ENCODE data around the gene TM9SF2. TPM values are rescaled to one million over a fixed set of nuclear protein-coding genes. Genes with fewer than 3 reads are reported as not detected.
A peak's percentile ranks its signal among the peaks of the same experiment; 100 is the strongest.

Gene TM9SF2
- total RNA-seq, 1 experiment from 2014 or later, result 84.0 TPM

- peak; percentile 98 for DNase-seq (ENCODE audit: low spot score)
- H3K36me3 Mint-ChIP-seq, result peaks cover 27% of the 10 kb centered on the region
- TF ChIP-seq RORB (CRISPR knock-in tag; IDR thresholded peaks at IDR 0.05) (no peak), FOXP4 (CRISPR knock-in tag; IDR thresholded peaks at IDR 0.05) (no peak), TCF7 (CRISPR knock-in tag; IDR thresholded peaks at IDR 0.05; ENCODE audit: low read depth) (no peak), EMX1 (CRISPR knock-in tag; IDR thresholded peaks at IDR 0.05) (0 out of 2 replicates have a peak, but pooled peaks have one; percentile 11), ARID4B (CRISPR knock-in tag; IDR thresholded peaks at IDR 0.05; ENCODE audit: borderline replicate concordance) (no peak), USF2 (CRISPR knock-in tag; IDR thresholded peaks at IDR 0.05) (peak; percentile 40; the same call in 1 of the 2 replicates), MYBL2 (CRISPR knock-in tag; IDR thresholded peaks at IDR 0.05) (0 out of 2 replicates have a peak, but pooled peaks have one; percentile 55), ZNF138 (CRISPR knock-in tag; conservative IDR thresholded peaks at IDR 0.05) (no peak), FOXP1 (CRISPR knock-in tag; IDR thresholded peaks at IDR 0.05; ENCODE audit: borderline replicate concordance) (0 out of 2 replicates have a peak, but pooled peaks have one; percentile 60), SP1 (CRISPR knock-in tag; conservative IDR thresholded peaks at IDR 0.05) (peak; percentile 98), FOXK1 (CRISPR knock-in tag; IDR thresholded peaks at IDR 0.05) (peak; percentile 66), CREM (CRISPR knock-in tag; IDR thresholded peaks at IDR 0.05) (peak; percentile 89), ZNF232 (CRISPR knock-in tag; IDR thresholded peaks at IDR 0.05) (peak; percentile 59; the same call in 1 of the 2 replicates), JAZF1 (CRISPR knock-in tag; IDR thresholded peaks at IDR 0.05) (no peak), ZBTB21 (CRISPR knock-in tag; IDR thresholded peaks at IDR 0.05; ENCODE audit: borderline replicate concordance) (peak; percentile 73; the same call in 1 of the 2 replicates), GABPB1 (CRISPR knock-in tag; IDR thresholded peaks at IDR 0.05) (0 out of 2 replicates have a peak, but pooled peaks have one; percentile 69)
- TF ChIP-seq, protein P1, sequence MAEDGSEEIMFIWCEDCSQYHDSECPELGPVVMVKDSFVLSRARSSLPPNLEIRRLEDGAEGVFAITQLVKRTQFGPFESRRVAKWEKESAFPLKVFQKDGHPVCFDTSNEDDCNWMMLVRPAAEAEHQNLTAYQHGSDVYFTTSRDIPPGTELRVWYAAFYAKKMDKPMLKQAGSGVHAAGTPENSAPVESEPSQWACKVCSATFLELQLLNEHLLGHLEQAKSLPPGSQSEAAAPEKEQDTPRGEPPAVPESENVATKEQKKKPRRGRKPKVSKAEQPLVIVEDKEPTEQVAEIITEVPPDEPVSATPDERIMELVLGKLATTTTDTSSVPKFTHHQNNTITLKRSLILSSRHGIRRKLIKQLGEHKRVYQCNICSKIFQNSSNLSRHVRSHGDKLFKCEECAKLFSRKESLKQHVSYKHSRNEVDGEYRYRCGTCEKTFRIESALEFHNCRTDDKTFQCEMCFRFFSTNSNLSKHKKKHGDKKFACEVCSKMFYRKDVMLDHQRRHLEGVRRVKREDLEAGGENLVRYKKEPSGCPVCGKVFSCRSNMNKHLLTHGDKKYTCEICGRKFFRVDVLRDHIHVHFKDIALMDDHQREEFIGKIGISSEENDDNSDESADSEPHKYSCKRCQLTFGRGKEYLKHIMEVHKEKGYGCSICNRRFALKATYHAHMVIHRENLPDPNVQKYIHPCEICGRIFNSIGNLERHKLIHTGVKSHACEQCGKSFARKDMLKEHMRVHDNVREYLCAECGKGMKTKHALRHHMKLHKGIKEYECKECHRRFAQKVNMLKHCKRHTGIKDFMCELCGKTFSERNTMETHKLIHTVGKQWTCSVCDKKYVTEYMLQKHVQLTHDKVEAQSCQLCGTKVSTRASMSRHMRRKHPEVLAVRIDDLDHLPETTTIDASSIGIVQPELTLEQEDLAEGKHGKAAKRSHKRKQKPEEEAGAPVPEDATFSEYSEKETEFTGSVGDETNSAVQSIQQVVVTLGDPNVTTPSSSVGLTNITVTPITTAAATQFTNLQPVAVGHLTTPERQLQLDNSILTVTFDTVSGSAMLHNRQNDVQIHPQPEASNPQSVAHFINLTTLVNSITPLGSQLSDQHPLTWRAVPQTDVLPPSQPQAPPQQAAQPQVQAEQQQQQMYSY (CRISPR knock-in tag; IDR thresholded peaks at IDR 0.05), result peak; percentile 97
- TF ChIP-seq, protein P2, sequence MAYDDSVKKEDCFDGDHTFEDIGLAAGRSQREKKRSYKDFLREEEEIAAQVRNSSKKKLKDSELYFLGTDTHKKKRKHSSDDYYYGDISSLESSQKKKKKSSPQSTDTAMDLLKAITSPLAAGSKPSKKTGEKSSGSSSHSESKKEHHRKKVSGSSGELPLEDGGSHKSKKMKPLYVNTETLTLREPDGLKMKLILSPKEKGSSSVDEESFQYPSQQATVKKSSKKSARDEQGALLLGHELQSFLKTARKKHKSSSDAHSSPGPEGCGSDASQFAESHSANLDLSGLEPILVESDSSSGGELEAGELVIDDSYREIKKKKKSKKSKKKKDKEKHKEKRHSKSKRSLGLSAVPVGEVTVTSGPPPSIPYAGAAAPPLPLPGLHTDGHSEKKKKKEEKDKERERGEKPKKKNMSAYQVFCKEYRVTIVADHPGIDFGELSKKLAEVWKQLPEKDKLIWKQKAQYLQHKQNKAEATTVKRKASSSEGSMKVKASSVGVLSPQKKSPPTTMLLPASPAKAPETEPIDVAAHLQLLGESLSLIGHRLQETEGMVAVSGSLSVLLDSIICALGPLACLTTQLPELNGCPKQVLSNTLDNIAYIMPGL (CRISPR knock-in tag; IDR thresholded peaks at IDR 0.05), result 0 out of 2 replicates have a peak, but pooled peaks have one; percentile 31
- TF ChIP-seq, protein P3, sequence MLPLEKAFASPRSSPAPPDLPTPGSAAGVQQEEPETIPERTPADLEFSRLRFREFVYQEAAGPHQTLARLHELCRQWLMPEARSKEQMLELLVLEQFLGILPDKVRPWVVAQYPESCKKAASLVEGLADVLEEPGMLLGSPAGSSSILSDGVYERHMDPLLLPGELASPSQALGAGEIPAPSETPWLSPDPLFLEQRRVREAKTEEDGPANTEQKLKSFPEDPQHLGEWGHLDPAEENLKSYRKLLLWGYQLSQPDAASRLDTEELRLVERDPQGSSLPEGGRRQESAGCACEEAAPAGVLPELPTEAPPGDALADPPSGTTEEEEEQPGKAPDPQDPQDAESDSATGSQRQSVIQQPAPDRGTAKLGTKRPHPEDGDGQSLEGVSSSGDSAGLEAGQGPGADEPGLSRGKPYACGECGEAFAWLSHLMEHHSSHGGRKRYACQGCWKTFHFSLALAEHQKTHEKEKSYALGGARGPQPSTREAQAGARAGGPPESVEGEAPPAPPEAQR (CRISPR knock-in tag; IDR thresholded peaks at IDR 0.05), result 0 out of 2 replicates have a peak, but pooled peaks have one; percentile 45
Measured at GRCh38 chr13:99498171-99499161, 2.8 kb upstream of the TM9SF2 start.

More at GRCh38 chr13:99498171-99499161, 2.8 kb upstream of the TM9SF2 start:
- H3K9me3 Mint-ChIP-seq, result peaks cover 41% of the 10 kb centered on the region
- H3K4me3 Mint-ChIP-seq, result peak overlapping the region; percentile 93
- ChIA-PET CTCF (interaction anchor here (0.6 to 1.2 kb wide), 4 partner anchors 28 to 61 kb away, joined by 3 to 7 read pairs (median 3); no protein-coding TSS in a partner anchor), POLR2A (interaction anchor here (0.6 kb wide), 1 partner anchor 212 kb away, joined by 7 read pairs; no protein-coding TSS in a partner anchor)
- H3K4me1 Mint-ChIP-seq, result peaks cover 42% of the 10 kb centered on the region
- peak overlapping the region; percentile 98 for H3K27ac Mint-ChIP-seq
- H3K27me3 Mint-ChIP-seq (ENCODE audit: low read depth), result peaks cover 8% of the 10 kb centered on the region; the same call in 1 of the 2 replicates
- peak; percentile 80 for ATAC-seq

Data from WTC11 (cell line).